Activated CD4-positive, alpha-beta T cell treated with anti-CD3 and anti-CD28 coated beads for 24 hours (primary cell): ENCODE results near the gene AMMECR1.

Source experiments
- DNase-seq, 2 donors: peaks; one replicate each; pipeline ENCODE4 v3.0.0-alpha.2; 2020; ENCODE audit warnings: low read depth in 2 of 2

Gene AMMECR1

DNA sequence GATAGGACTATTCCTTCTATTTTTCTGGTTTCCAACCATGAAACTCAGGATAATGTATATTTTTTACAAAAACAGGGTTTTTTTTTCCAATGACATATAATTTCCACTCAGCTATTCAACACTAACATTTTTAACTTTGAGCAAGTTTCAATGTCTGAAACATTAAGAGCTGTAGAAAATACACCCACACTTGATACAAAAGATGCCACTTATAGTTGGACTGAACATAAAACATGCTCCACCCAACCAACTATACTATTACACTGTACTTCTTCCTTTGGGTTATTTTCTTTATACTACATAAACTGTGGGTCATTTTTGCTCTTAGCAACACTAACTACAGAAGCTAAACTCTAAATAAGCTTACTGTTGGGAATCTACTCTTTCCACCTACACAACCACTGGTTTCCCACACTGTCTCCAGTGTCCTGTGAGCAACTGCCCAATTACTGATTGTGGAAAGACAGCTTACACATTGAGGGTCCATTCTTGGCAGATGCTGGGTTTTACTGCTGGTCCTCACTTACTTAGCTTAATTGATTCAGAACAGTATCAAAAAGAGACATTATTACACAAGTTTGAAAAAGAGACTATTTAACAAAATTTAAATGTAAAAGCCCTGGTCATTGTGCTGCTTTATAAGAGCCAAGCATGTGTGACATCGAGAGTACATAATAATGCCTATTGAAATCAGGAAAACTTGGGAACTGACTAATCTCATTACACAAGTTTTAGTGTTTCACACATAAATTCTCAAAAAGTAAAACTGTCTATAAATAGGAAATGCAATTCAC lies 6.3 kb downstream of the AMMECR1 start:
- no peak for DNase-seq

DNA sequence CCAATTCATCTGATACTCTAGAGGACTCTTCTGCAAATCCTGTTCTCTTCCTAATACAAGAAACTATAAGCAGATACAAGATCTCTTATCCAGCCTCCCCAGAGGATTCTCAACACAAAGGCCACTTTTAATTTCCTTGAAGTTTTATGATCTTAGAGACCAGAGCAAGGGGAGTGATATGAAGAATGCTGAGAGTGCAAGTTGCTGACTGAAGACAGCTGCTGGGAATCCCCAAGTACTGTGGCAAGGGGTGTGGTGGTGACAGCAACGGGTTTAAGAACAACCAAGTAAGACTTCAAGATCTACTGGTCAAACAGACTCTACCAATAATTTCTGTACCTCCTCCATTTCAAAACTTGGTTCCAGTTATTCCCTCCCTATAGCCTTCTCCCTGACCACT lies 7.0 kb downstream of the AMMECR1 start:
- peak in 1 of 2 donors; percentile 19 for DNase-seq

DNA sequence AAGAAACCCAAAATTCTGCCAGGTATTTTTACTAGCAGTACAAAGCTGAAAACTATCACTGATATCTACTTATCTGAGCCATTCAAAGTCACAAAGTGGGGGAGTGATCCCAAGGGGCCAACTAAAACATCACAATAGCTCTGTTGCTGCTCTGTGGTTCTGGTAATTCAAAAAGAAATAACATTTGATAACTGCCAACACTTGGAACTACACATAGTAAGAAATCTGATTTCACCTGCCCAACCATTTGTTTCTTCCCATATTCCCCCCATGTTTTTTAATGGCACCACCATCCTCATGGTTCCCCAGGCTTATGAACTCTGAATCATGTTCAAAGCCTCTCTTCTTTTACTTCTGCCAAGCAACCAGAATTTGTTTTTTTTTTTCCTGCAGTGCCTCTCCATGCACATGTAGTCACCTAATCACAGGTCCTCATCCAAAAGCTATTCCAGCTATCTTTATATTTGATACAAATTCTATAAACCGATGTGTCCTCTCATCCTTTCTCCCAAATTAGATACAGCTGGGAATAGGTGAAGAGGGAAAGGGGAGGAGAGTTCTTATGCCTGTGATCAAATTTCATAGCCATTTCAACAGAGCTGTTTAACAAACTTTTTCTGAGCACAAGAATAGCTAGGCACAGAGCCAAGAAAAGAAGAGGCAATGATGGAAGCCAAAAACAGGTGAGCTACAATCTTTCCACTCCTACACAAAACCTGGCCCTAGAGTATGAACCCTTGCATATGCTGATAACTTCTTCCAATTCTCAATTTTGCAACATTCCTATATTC lies 7.7 kb downstream of the AMMECR1 start:
- no peak for DNase-seq

DNA sequence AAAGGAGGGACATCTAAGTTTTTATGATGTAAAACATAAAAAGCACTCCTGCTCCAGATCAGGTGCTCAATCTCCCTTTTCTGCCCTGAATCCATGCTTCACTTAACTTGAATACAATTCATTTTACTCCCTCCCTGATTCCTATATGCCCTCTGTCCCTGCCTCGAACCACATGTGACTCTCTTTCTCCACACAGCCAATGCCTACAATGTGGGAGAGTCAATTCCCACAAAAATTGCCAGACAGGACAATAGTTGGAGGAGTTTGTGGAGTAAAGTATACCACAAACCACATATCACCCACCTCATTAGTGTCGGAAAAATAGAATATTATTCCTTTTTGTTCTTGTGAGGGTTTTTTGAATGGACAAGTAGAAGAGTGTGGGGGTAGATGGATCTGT lies 9.7 kb downstream of the AMMECR1 start:
- no peak for DNase-seq

DNA sequence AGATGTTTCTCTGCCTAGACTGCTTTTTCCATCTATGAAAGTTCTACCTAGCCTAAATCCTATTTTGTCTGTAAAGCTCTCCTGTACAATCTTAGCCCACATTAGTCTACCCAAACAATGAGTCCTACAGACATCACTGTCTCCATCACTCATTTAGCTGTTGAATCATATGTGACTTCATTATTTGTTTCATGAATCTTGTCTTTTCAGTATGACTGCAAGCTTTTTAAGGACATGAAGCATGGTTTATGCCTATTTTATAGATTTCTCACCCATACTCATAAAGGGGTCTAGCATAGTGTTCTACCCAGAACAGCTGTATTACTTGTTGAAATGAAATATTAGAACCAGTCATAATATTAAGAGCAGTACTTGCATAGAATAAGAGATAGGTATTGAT lies 13.0 kb downstream of the AMMECR1 start:
- DNase-seq = no peak

DNA sequence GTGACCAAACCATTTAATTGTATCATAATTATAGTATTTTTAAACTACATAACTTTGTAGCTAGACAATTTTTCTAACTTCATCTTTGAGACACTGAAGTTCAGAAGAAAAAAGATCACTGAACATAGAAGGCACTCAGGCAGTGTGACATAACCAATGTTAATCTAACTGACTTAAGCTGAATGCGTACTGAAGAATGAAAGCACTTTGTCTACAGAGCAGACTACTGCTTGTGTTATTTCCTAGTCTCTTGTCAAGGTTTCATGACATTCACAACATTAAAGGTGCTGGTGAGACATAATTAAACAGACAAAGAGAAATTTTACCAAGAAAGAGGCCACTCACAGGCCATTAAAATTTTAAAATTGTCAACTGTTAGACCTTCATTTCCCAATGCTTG lies 13.5 kb downstream of the AMMECR1 start:
- DNase-seq = no peak

DNA sequence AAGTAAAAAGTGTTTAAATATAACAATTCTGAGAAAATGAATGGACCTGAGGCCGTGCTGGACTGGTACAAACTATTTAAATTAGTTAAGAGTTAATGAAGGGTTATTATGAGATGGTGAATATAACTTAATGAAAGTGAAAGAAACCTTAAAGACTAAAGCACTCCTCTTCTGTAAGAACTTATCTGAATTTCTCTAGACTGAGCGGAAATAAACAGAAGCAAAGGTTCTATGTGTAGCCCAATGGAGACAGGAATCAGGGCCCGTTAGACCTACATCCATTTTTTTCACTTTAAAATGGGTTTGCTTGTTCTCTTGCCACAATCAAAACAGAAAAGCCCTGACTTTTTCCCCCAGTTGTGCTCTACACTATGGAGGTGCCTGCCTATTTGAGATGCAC lies 14.9 kb downstream of the AMMECR1 start:
- no peak for DNase-seq

DNA sequence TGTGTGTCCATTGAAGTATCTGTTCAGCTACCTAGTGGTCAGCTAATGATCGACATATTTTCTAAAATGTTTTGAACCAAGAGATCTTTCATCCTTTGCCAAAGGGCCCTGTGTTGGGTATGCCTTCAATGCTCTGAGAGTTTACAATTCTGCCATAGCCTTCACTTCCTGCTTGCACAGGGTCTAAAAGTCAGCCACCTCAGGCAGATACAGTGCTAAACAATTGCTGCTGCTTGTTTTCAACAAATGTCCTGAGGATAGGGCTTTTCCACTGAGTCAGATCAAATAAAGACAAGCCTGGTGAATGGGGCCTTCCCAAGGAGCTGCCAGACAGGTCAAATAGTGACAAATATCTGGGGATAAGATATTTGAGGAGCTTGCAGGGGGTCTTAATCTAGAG lies 16.7 kb downstream of the AMMECR1 start:
- DNase-seq = no peak

DNA sequence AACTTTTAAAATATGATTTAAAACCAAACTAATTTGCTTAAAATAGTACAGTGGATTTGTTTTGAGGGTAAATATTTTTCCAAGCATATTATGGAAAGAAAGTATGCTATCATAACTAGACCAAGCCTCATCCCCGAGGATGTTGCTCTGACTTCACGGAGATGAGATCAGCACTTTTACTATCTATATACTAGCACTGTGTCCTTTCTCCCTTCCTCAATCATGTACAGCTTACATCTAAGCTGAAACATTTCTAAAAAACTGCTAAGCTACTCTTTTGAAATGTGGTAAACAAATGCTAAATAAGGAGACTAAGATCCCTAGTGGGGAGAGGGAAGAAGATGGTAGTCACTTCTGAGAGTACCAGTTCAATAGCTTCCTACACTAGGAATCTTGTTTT lies 23.8 kb downstream of the AMMECR1 start:
- DNase-seq = no peak

DNA sequence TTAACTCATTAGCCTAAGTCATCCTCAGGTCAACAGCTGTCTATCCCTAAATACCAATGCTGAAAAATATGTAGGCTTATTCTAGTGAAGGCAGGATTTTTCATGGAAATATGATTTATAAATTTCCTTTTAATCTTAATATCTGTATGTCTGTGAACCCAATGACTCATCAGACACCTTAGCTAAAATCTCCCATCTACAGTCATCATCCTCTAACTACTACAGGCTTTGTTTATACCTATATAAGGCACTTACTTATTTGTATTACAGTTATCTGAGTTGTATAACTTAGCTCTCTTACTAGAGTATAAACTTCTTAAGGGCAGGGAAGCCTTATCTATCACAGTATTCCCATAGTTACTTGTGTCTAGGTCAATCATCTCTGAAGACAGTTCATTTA lies 24.2 kb downstream of the AMMECR1 start:
- DNase-seq = no peak

DNA sequence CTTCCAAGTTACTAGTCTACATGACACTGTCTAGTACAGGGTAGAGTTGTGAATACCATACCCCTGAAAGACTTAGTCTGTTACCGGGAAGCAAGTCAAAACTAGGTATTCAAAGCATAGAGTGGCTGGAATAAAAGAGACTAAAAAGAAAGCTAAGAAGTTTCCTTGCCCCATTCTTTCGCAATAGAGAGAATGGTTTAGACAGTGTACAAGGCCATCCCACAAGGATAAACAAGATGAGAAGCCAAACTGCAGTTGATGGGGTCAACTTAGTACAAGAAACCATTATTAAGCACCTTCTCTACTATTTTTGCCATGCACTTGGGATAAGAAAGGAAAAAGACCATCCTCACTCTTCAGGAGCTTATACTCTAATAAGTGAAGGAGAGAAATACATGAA lies 30.3 kb downstream of the AMMECR1 start:
- no peak for DNase-seq

DNA sequence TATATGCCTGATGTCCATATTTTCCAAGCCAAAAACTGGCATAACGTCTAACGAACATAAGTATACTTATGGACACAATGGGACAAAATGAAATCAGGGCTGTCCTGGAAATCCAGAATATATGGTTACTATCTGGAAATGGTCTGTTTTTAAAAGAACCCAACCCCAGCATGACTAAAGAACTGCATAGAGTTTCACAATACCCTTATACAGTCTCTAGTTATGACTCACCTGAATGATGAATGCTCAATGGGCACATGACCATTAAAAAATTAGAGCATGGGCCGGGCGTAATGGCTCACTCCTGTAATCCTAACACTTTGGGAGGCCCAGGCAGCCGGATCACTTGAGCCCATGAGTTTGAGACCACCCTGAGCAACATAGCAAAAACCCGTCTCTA lies 31.8 kb downstream of the AMMECR1 start:
- DNase-seq = no peak

DNA sequence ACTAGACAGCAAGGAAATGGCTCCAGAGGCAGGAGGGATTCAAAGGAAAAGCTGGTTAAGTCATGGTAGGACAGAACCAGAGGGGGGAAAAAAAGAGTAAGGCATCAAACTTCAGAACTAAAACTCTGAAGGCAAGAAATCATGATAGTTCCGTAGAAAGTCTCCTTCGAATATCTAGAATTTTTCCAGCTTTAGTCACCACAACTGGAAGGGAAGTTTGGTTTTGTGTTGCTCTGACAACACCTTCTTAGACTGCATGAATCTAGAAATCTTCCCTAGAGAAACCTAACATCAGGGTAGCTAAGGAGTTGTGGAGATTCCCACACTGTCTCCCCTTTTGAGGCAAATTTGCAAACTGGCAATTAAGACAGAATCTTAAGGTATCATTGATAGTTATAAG lies 33.7 kb downstream of the AMMECR1 start:
- DNase-seq = no peak

DNA sequence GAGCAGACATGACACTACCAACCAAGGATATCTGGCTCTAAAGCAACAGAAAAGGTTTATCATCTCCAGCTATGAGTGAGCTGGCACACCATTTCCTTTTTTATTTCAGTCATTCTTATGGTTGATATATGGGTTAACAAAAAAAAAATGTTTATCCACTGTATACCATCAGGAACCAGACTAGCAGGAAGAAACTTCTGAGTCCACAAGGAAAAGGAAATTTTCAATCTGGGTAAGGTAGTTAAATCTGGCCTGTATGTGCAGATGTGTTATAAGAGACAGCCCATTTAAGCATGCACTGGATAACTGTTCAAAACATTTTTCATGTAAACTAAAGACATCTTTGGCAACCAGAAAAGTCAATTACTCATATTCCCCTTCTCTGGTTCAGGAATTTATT lies 35.0 kb downstream of the AMMECR1 start:
- DNase-seq = no peak

DNA sequence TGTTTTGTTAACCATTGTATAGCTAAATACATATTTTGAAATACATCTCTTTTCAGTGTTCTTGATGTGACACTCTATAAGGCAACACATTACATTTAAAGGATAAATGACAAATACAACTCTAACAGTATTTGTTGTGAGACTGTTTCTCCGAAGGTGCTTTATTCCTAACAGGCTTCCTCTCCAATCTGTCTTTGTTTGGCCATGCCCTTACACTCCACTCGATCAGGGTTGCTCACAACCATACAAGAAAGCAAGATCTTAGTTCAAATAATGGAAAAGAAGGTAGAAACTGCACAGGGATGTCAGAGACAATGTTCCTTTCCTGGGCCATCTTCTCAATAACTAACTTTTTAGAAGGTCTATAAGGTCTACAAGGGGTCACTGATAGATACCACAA lies 36.5 kb downstream of the AMMECR1 start:
- DNase-seq = no peak

DNA sequence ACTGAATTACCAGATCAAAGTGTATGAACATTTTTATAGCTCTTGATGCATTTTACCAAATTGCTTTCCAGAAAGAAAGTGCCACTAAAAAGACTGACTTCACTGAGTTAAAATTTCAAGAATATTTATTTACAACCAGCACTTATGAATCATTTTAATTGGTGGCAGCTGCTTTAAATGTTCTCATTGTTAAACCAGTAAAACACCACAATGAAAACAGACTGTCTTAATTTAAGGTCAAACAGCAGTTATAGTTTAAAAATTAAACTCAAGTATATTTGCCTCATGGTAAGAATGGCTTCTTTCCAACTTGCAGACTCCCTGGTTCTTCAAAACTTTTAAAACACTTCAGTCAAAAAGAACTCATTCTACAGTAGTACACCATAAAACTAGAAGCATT lies 36.9 kb downstream of the AMMECR1 start:
- DNase-seq = no peak

DNA sequence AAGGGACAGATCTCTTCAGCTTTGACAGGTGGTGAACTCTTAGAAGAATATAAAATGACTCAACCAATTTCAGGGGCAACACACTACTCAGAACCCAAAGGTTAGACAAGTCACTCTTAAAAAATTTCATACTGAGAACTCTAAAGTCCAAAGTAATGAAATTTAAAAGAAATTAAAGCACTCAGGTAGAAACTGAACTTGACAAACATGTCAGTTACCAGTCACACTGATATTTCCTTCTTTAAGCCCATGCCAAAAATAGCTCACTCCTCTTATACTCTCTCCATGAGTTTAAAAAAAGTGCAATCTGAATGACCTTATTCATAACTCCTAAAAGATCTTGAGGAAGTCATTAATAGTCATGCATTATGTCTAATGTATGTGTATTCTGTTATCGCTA lies 40.3 kb downstream of the AMMECR1 start:
- DNase-seq = no peak

DNA sequence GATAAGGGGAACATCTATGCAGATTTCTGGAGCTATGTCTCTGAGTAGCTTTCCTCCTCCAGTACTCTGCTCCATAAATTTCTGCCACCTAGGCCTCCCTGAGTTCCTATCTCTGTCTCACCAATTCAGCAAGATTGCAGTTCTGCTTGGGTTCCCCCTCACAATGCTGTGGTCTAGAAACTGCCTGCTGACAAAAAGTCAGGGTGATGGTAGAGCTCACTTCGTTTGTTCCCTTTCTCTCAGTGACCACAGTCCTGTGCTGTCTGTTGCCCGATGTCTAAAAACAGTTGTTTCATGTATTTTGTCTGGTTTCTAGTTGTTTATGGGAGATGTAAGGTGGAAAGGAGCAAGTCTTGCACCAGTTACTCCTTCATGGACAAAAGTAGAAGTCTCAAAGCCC lies 41.1 kb downstream of the AMMECR1 start:
- no peak for DNase-seq

DNA sequence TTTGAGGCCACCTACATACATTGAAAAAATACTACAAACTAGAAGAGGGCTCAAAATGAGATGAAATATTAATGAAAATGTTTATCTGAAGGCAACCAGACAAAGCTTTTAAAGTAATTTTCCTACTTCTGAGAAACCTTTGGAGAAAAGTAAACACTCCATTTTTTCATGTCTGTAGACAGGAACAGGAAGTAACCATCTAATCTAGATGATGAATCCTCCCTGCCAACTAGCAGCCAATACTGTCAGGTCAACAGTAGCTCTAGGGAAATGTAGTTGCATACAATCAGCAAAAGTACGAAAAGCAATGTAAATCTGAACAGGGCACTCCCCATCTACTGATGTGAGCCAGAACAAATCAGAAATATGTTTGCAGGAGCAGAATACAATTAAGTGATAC lies 49.0 kb downstream of the AMMECR1 start:
- DNase-seq = no peak

DNA sequence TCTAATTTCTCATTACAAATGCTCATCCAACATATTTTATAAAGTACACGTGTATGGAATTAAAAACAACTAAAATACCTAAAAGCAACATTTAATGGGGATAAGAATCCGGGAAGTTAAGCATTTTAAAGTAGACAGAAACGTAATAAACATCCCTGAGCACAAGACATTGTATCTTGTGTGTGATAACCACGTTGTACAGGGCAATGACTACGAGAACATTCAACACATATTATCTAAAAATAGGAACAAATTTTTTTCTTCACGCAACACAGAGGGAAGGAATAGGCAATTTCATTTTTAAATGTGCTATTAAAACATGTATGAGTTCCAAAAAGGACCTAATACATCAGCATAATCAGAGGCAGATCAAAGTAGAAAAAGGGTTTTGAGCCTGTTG lies 49.5 kb downstream of the AMMECR1 start:
- DNase-seq = no peak

DNA sequence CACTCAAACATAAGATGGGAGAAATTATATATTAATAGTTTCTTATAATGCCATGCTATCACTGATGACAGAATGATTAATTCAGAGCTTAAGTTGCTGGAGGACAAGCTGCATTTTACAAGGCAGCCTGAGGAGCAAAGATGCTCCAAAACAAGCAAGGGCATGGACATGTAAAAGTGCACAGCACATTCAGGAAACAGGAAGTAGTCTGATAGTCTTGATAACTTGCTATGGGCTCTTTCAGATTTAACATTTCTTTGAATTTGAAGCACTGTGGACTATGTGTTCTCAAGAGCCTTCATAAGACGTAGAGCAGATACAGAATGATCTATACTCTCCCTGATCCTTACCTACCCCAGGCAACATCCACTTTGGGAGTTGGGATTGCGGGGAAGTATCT lies 50.0 kb downstream of the AMMECR1 start:
- DNase-seq = no peak

DNA sequence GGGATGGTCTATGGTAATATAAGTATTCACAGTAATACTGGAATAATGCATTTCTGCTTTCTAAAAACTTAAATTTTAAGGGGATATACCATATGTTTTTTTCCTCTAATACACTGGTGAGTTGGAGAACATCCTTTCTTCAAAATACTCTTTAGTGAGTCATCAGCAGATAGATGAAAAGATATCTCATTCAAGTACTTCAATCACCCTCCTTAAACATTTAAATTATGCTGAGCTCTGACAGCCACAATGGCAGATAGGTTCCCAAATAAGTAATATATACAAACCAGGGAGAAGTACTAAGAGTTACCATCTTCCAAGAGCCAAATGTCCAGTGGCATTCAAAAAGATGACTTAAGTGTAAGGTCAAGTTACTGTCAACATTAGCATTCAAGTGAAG lies 52.2 kb downstream of the AMMECR1 start:
- no peak for DNase-seq

DNA sequence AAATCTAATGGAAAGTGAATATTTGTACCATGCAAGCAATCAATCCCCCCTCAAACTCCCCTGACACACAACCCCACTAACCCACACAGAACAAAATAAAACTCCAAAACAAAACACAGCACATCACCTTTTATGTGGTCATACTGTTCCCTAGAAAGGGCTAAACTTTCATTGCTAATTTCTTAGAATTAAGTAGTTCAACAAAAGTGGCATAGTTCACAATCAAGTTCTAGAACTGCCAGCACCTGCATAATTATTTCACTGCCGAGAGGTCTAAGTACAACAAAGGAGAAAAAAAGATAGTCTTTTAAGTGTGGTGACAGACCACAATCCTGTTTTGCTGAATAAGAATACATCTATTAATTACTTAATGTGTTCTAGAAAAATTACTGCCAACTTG lies 58.8 kb downstream of the AMMECR1 start:
- no peak for DNase-seq

DNA sequence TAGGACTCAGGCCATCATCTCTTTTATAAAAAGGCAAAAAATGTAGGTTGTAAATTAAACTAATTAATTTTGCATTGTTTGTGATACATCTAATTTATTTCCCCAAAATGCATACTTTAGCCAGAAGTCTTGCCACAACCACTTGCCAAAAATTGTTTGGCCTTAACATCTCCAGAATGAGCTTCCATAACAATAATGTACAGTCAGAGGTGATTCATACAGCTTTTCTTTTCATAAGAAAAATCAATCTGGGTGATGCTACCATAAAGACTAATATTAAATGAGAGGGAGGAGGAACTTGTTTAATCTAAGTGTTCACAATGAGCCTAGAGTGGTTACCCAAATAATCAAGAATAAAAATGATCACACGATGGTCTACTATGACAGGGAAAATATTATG lies 59.3 kb downstream of the AMMECR1 start:
- DNase-seq = no peak
